GM23338 (cell line): Measurements from ENCODE around the gene GTPBP1. TPM values are rescaled to one million over a fixed set of nuclear protein-coding genes. Genes with fewer than 3 reads are reported as not detected.

Experiments used
- ATAC-seq: fragments of 200-7000 bp; cut with Tn5 transposase; 3 replicates; pipeline ENCODE4 v1.9.1; 2020
- DNase-seq: peaks from one replicate; pipeline ENCODE4 v3.0.0-alpha.2; 2015; ENCODE audit warnings: low spot score
- H2AFZ ChIP-seq: fragments of 200-600 bp; sonication (generic); 2 replicates; pipeline ENCODE4 v1.8.0; 2016; ENCODE audit warnings: antibody characterized with exemption, mild to moderate bottlenecking, moderate library complexity
- H3F3A ChIP-seq: fragments of 200-600 bp; sonication (generic); replicated peaks from 2 replicates; pipeline ENCODE4 v1.8.0; 2017; ENCODE audit warnings: antibody characterized with exemption, mixed run types, low read depth
- H3K27ac ChIP-seq: fragments of 200-600 bp; sonication (generic); 2 replicates; pipeline ENCODE4 v1.6.1; 2016; ENCODE audit warnings: low read depth
- H3K27me3 ChIP-seq: fragments of 200-600 bp; sonication (generic); 2 replicates; pipeline ENCODE4 v1.8.0; 2016; ENCODE audit warnings: mild to moderate bottlenecking, mixed run types, moderate library complexity; ENCODE audit not compliant: insufficient read depth
- H3K36me3 ChIP-seq: fragments of 200-600 bp; sonication (generic); 2 replicates; pipeline ENCODE4 v1.8.0; 2016; ENCODE audit warnings: mild to moderate bottlenecking; ENCODE audit not compliant: insufficient read depth
- H3K4me1 ChIP-seq: fragments of 200-600 bp; sonication (generic); 2 replicates; pipeline ENCODE4 v1.8.0; 2016; ENCODE audit warnings: mild to moderate bottlenecking, moderate library complexity; ENCODE audit not compliant: insufficient read depth
- H3K4me2 ChIP-seq: fragments of 200-600 bp; sonication (generic); 2 replicates; pipeline ENCODE4 v1.7.1; 2017; ENCODE audit warnings: mixed run types
- H3K4me3 ChIP-seq: fragments of 200-600 bp; sonication (generic); 2 replicates; pipeline ENCODE4 v1.6.1; 2016; ENCODE audit warnings: mixed run types
- H3K79me2 ChIP-seq: fragments of 200-600 bp; sonication (generic); replicated peaks from 2 replicates; pipeline ENCODE4 v1.8.0; 2017; ENCODE audit warnings: mild to moderate bottlenecking; ENCODE audit not compliant: insufficient read depth
- H3K9me2 ChIP-seq: fragments of 200-600 bp; sonication (generic); 2 replicates; pipeline ENCODE4 v1.8.0; 2017; ENCODE audit not compliant: insufficient read depth
- H4K20me1 ChIP-seq: fragments of 200-600 bp; sonication (generic); replicated peaks from 2 replicates; pipeline ENCODE4 v1.8.0; 2017; ENCODE audit warnings: mild to moderate bottlenecking; ENCODE audit not compliant: insufficient read depth
- H3K27ac Mint-ChIP-seq: 2 replicates; pipeline ENCODE4 v1.8.0; 2020; ENCODE audit warnings: inconsistent platforms, mild to moderate bottlenecking, moderate library complexity, mixed read lengths
- H3K27me3 Mint-ChIP-seq: 3 replicates; pipeline ENCODE4 v1.8.0; 2022; ENCODE audit warnings: low read depth, mild to moderate bottlenecking, moderate library complexity, mixed read lengths, inconsistent platforms; ENCODE audit not compliant: insufficient read depth, poor library complexity
- H3K36me3 Mint-ChIP-seq: 3 replicates; pipeline ENCODE4 v1.8.0; 2021; ENCODE audit warnings: low read depth, mild to moderate bottlenecking, inconsistent platforms, moderate library complexity, mixed read lengths
- H3K4me1 Mint-ChIP-seq: 3 replicates; pipeline ENCODE4 v1.8.0; 2020; ENCODE audit warnings: mild to moderate bottlenecking, inconsistent platforms, mixed read lengths
- H3K4me3 Mint-ChIP-seq: 3 replicates; pipeline ENCODE4 v1.8.0; 2021; ENCODE audit warnings: moderate library complexity, mild to moderate bottlenecking, inconsistent platforms, mixed read lengths
- H3K9me3 Mint-ChIP-seq: 3 replicates; pipeline ENCODE4 v1.8.0; 2020; ENCODE audit warnings: moderate library complexity, mild to moderate bottlenecking, inconsistent platforms, mixed read lengths
- CREB1 ChIP-seq: fragments of 250-450 bp; sonication (Bioruptor Pico); IDR thresholded peaks from 2 replicates; pipeline ENCODE4 v1.5.0; 2020; ENCODE audit warnings: low read depth, mild to moderate bottlenecking, moderate library complexity
- EZH2 ChIP-seq: fragments of 200-600 bp; sonication (generic); IDR thresholded peaks from one replicate; pipeline ENCODE4 v1.8.0; 2017; ENCODE audit warnings: antibody characterized with exemption, mild to moderate bottlenecking, low read depth; ENCODE audit not compliant: unreplicated experiment
- EZH2phosphoT487 ChIP-seq: fragments of 200-600 bp; sonication (generic); IDR thresholded peaks from one replicate; pipeline ENCODE4 v1.8.1; 2018; ENCODE audit warnings: antibody characterized with exemption; ENCODE audit not compliant: unreplicated experiment
- JUNB ChIP-seq: IDR thresholded peaks from one replicate; pipeline ENCODE4 v1.6.1; 2016; ENCODE audit warnings: antibody characterized with exemption; ENCODE audit not compliant: unreplicated experiment
- NANOG ChIP-seq: IDR thresholded peaks from 2 replicates; pipeline ENCODE4 v1.6.1; 2016; ENCODE audit warnings: antibody characterized with exemption, borderline replicate concordance
- POLR2AphosphoS5 ChIP-seq: IDR thresholded peaks from 2 replicates; pipeline ENCODE4 v1.6.1; 2016; ENCODE audit warnings: antibody characterized with exemption, low read depth
- STAT1 ChIP-seq: IDR thresholded peaks from one replicate; pipeline ENCODE4 v1.6.1; 2016; ENCODE audit warnings: antibody characterized with exemption; ENCODE audit not compliant: unreplicated experiment
- ZNF114 ChIP-seq: fragments of 250-450 bp; sonication (Bioruptor Pico); IDR thresholded peaks from 2 replicates; pipeline ENCODE4 v1.5.0; 2020; ENCODE audit warnings: mild to moderate bottlenecking, moderate library complexity
- ZNF331 ChIP-seq: fragments of 250-450 bp; sonication (Bioruptor Pico); IDR thresholded peaks from 2 replicates; pipeline ENCODE4 v1.5.0; 2020; ENCODE audit warnings: low read depth, mild to moderate bottlenecking, moderate library complexity
- polyA plus RNA-seq: library from polyadenylated mRNA; unstranded; fragments of >200 nt; fragmentation: Nextera tagmentation; extraction: Ambion mirVana; gene quantifications from 2 replicates; pipeline ENCODE4 v1.2.1, GENCODE V29; 2016
- total RNA-seq: library from RNA; depleted of rRNA; stranded (reverse); fragments of >200 nt; shearing (Covaris generic); gene quantifications from 2 replicates; pipeline ENCODE4 v1.2.3, GENCODE V29; 2014
- TF ChIP-seq, protein P1 (sequence below): IDR thresholded peaks from 2 replicates; pipeline ENCODE4 v1.6.1; 2016; ENCODE audit warnings: antibody characterized with exemption
- TF ChIP-seq, protein P2 (sequence below): IDR thresholded peaks from one replicate; pipeline ENCODE4 v1.6.1; 2018; ENCODE audit warnings: antibody characterized with exemption; ENCODE audit not compliant: unreplicated experiment
- TF ChIP-seq, protein P3 (sequence below): fragments of 250-450 bp; sonication (Bioruptor Pico); IDR thresholded peaks from 2 replicates; pipeline ENCODE4 v1.5.0; 2020; ENCODE audit warnings: mild to moderate bottlenecking, moderate library complexity
- TF ChIP-seq, protein P4 (sequence below), 2 experiments: fragments of 200-600 bp in 1 of 2; sonication (generic) in 1 of 2; conservative IDR thresholded peaks; 2 replicates each; pipeline versions ENCODE4 v1.5.1 to v1.6.1; 2016 to 2017; ENCODE audit warnings: antibody characterized with exemption in 2 of 2, low read depth in 2 of 2, mild to moderate bottlenecking in 2 of 2, moderate library complexity in 1 of 2

GTPBP1 gene
- total and polyA plus RNA-seq, 2 experiments from 2014 or later = 27.2 to 88.4 TPM

DNA sequence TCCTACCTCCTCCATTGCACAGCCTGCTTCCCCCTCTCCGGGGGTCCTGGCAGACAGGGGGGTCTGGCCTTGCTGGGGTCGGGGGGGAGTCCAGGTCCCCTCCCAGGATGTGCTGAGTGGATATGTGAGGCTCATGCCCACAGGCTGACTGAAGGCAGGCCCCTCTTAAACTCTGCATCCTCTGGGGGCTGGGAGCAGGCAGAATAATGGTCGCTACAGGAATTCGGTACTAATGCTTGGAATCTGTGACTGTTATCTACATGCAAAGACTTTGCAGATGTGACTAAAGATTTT, 51.7 kb downstream of the GTPBP1 start:
- Histone ChIP-seq H3K27ac (no peak overlapping the region), H2AFZ (no peak overlapping the region), H3K4me3 (no peak overlapping the region), H3K36me3 (no peaks in the 10 kb centered on the region), H3K4me2 (no peak overlapping the region), H4K20me1 (no peaks in the 10 kb centered on the region), H3K9me2 (no peaks in the 10 kb centered on the region), H3K4me1 (peaks cover 21% of the 10 kb centered on the region; the same call in 1 of the 2 replicates), H3K79me2 (no peaks in the 10 kb centered on the region), H3F3A (peaks cover 3% of the 10 kb centered on the region; the same call in 1 of the 2 replicates), H3K27me3 (peaks cover 14% of the 10 kb centered on the region; the same call in 1 of the 2 replicates)
- Mint-ChIP-seq H3K4me3 (no peak overlapping the region), H3K9me3 (no peaks in the 10 kb centered on the region; the same call in 2 of the 3 replicates), H3K27me3 (peaks cover 17% of the 10 kb centered on the region), H3K4me1 (peaks cover 18% of the 10 kb centered on the region), H3K36me3 (no peaks in the 10 kb centered on the region; the same call in 2 of the 3 replicates), H3K27ac (no peak overlapping the region)
- ATAC-seq = no peak
- TF ChIP-seq ZNF331 (CRISPR knock-in tag) (no peak), POLR2AphosphoS5 (no peak), ZNF114 (CRISPR knock-in tag) (no peak), NANOG (no peak), JUNB (no peak), EZH2phosphoT487 (no peak), CREB1 (CRISPR knock-in tag) (no peak), STAT1 (no peak), EZH2 (no peak)
- TF ChIP-seq, protein P1, sequence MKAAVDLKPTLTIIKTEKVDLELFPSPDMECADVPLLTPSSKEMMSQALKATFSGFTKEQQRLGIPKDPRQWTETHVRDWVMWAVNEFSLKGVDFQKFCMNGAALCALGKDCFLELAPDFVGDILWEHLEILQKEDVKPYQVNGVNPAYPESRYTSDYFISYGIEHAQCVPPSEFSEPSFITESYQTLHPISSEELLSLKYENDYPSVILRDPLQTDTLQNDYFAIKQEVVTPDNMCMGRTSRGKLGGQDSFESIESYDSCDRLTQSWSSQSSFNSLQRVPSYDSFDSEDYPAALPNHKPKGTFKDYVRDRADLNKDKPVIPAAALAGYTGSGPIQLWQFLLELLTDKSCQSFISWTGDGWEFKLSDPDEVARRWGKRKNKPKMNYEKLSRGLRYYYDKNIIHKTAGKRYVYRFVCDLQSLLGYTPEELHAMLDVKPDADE = no peak
- TF ChIP-seq, protein P2, sequence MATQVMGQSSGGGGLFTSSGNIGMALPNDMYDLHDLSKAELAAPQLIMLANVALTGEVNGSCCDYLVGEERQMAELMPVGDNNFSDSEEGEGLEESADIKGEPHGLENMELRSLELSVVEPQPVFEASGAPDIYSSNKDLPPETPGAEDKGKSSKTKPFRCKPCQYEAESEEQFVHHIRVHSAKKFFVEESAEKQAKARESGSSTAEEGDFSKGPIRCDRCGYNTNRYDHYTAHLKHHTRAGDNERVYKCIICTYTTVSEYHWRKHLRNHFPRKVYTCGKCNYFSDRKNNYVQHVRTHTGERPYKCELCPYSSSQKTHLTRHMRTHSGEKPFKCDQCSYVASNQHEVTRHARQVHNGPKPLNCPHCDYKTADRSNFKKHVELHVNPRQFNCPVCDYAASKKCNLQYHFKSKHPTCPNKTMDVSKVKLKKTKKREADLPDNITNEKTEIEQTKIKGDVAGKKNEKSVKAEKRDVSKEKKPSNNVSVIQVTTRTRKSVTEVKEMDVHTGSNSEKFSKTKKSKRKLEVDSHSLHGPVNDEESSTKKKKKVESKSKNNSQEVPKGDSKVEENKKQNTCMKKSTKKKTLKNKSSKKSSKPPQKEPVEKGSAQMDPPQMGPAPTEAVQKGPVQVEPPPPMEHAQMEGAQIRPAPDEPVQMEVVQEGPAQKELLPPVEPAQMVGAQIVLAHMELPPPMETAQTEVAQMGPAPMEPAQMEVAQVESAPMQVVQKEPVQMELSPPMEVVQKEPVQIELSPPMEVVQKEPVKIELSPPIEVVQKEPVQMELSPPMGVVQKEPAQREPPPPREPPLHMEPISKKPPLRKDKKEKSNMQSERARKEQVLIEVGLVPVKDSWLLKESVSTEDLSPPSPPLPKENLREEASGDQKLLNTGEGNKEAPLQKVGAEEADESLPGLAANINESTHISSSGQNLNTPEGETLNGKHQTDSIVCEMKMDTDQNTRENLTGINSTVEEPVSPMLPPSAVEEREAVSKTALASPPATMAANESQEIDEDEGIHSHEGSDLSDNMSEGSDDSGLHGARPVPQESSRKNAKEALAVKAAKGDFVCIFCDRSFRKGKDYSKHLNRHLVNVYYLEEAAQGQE = no peak
- TF ChIP-seq, protein P3, sequence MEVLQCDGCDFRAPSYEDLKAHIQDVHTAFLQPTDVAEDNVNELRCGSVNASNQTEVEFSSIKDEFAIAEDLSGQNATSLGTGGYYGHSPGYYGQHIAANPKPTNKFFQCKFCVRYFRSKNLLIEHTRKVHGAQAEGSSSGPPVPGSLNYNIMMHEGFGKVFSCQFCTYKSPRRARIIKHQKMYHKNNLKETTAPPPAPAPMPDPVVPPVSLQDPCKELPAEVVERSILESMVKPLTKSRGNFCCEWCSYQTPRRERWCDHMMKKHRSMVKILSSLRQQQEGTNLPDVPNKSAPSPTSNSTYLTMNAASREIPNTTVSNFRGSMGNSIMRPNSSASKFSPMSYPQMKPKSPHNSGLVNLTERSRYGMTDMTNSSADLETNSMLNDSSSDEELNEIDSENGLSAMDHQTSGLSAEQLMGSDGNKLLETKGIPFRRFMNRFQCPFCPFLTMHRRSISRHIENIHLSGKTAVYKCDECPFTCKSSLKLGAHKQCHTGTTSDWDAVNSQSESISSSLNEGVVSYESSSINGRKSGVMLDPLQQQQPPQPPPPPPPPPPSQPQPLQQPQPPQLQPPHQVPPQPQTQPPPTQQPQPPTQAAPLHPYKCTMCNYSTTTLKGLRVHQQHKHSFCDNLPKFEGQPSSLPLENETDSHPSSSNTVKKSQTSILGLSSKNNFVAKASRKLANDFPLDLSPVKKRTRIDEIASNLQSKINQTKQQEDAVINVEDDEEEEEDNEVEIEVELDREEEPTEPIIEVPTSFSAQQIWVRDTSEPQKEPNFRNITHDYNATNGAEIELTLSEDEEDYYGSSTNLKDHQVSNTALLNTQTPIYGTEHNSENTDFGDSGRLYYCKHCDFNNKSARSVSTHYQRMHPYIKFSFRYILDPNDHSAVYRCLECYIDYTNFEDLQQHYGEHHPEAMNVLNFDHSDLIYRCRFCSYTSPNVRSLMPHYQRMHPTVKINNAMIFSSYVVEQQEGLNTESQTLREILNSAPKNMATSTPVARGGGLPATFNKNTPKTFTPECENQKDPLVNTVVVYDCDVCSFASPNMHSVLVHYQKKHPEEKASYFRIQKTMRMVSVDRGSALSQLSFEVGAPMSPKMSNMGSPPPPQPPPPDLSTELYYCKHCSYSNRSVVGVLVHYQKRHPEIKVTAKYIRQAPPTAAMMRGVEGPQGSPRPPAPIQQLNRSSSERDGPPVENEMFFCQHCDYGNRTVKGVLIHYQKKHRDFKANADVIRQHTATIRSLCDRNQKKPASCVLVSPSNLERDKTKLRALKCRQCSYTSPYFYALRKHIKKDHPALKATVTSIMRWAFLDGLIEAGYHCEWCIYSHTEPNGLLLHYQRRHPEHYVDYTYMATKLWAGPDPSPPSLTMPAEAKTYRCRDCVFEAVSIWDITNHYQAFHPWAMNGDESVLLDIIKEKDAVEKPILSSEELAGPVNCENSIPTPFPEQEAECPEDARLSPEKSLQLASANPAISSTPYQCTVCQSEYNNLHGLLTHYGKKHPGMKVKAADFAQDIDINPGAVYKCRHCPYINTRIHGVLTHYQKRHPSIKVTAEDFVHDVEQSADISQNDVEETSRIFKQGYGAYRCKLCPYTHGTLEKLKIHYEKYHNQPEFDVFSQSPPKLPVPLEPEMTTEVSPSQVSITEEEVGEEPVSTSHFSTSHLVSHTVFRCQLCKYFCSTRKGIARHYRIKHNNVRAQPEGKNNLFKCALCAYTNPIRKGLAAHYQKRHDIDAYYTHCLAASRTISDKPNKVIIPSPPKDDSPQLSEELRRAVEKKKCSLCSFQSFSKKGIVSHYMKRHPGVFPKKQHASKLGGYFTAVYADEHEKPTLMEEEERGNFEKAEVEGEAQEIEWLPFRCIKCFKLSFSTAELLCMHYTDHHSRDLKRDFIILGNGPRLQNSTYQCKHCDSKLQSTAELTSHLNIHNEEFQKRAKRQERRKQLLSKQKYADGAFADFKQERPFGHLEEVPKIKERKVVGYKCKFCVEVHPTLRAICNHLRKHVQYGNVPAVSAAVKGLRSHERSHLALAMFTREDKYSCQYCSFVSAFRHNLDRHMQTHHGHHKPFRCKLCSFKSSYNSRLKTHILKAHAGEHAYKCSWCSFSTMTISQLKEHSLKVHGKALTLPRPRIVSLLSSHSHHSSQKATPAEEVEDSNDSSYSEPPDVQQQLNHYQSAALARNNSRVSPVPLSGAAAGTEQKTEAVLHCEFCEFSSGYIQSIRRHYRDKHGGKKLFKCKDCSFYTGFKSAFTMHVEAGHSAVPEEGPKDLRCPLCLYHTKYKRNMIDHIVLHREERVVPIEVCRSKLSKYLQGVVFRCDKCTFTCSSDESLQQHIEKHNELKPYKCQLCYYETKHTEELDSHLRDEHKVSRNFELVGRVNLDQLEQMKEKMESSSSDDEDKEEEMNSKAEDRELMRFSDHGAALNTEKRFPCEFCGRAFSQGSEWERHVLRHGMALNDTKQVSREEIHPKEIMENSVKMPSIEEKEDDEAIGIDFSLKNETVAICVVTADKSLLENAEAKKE (CRISPR knock-in tag) = no peak
- TF ChIP-seq, protein P4, sequence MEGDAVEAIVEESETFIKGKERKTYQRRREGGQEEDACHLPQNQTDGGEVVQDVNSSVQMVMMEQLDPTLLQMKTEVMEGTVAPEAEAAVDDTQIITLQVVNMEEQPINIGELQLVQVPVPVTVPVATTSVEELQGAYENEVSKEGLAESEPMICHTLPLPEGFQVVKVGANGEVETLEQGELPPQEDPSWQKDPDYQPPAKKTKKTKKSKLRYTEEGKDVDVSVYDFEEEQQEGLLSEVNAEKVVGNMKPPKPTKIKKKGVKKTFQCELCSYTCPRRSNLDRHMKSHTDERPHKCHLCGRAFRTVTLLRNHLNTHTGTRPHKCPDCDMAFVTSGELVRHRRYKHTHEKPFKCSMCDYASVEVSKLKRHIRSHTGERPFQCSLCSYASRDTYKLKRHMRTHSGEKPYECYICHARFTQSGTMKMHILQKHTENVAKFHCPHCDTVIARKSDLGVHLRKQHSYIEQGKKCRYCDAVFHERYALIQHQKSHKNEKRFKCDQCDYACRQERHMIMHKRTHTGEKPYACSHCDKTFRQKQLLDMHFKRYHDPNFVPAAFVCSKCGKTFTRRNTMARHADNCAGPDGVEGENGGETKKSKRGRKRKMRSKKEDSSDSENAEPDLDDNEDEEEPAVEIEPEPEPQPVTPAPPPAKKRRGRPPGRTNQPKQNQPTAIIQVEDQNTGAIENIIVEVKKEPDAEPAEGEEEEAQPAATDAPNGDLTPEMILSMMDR (conservative IDR thresholded peaks at IDR 0.05; ENCODE audit: low read depth in 2 of 2) = no peak
- DNase-seq = no peak
